GM23248 (cell line): ENCODE results near the gene WNT2B.

Experiments
- EZH2 ChIP-seq: fragments of 200-600 bp; sonication (generic); IDR thresholded peaks from 2 replicates; pipeline ENCODE4 v1.6.1; 2018; ENCODE audit warnings: antibody characterized with exemption, mild to moderate bottlenecking; ENCODE audit not compliant: insufficient read depth, poor library complexity, severe bottlenecking
- EZH2phosphoT487 ChIP-seq: fragments of 200-600 bp; sonication (generic); IDR thresholded peaks from 2 replicates; pipeline ENCODE4 v1.6.1; 2018; ENCODE audit warnings: antibody characterized with exemption, moderate library complexity, mild to moderate bottlenecking, low read depth; ENCODE audit not compliant: insufficient read depth

DNA sequence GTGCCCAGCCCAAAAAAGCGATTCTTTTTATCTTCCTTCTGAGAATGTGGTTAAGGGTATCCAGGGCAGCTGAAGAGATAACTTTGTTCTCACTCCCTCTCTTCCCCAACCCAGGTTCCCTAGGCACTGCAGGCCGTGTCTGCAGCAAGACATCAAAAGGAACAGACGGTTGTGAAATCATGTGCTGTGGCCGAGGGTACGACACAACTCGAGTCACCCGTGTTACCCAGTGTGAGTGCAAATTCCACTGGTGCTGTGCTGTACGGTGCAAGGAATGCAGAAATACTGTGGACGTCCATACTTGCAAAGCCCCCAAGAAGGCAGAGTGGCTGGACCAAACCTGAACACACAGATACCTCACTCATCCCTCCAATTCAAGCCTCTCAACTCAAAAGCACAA is 11.4 kb downstream of the WNT2B start:
- TF ChIP-seq EZH2phosphoT487: no peak
- TF ChIP-seq EZH2: no peak
